Right renal cortex interstitium (tissue), 3 donors: ENCODE results near the gene ITGA2B. TPM values are rescaled to one million over a fixed set of nuclear protein-coding genes. Genes with fewer than 3 reads are reported as not detected.
"Not testable (repeated sequence)": the region's sequence is repeated elsewhere in the genome, so short reads cannot be mapped to it uniquely, and the experiment has no call there.

Source experiments
- DNase-seq, 3 donors: peaks; one replicate each; pipeline ENCODE4 v3.0.0-alpha.2; 2013; ENCODE audit warnings: low read depth in 3 of 3, low spot score in 2 of 3
- polyA plus RNA-seq, 3 donors: library from polyadenylated mRNA; unstranded; fragments of 120-200 nt; gene quantifications; one replicate each; pipeline ENCODE4 v1.2.1, GENCODE V29; 2013; ENCODE audit not compliant: insufficient read length in 3 of 3

Gene ITGA2B
- polyA plus RNA-seq, 3 donors, result 4.7 to 8.7 (median 4.8) TPM

DNA sequence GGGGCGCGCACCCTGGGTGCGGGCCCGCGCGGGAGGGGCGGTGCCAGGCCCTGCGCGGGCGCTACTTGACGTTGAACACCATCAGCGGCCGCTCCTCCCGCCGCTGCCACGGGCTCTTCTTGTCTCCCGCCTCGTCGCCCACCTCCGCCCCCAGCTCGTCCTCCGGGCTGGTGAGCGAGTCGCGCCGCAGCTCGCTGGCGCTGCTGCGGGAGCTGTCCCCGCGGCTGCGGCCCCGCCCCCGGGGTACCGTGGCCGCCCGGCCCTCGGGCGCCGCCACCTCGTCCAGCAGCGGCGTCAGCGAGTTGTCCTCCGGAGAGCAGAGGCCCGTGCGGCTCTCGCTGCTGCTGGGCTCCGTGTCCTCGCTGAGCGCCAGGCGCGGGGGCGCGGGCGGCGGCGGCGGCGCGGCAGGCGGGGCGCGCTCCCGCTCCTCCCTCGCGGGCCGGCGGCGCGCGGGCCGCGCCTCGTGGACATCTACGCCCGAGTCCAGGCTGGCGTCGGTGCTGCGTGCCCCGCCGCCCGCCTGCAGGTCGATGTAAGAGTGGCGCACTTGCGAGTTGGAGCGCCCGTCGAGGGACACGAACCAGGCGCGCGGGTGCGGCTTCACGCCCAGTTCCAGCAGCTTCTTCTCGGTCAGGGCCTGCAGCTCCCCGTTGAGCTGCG is 35.6 kb downstream of the ITGA2B start:
- no peak for DNase-seq

DNA sequence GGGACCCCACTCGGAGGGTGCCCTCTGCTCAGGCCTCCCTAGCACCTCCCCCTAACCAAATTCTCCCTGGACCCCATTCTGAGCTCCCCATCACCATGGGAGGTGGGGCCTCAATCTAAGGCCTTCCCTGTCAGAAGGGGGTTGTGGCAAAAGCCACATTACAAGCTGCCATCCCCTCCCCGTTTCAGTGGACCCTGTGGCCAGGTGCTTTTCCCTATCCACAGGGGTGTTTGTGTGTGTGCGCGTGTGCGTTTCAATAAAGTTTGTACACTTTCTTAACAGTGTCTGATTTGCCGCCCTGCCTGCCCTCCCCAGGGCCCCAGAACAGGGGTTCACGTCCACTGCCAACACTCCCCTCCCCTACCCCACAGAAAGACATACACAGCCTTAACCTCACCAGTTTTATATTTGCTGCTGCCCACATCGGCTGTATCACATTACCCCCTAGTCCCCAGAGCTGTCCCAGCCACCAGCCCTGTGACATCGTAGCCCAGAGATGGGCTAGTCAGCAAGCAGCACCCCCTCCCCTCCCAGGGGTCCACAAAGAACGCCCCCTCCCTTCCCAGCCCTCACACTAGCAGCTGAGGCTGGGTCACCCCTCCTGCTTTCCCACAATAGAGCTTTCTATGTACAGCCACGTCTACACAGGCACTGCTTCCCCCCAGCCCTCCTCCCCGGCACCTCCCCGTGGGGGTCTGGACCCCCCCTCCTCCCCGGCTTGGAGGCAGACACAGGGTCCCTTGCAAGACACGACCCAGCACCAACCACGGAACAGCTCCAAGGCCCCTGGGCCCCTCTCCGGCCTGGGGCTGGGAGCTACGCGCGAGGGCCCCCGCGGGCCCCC is 36.4 kb downstream of the ITGA2B start:
- DNase-seq, result no peak

DNA sequence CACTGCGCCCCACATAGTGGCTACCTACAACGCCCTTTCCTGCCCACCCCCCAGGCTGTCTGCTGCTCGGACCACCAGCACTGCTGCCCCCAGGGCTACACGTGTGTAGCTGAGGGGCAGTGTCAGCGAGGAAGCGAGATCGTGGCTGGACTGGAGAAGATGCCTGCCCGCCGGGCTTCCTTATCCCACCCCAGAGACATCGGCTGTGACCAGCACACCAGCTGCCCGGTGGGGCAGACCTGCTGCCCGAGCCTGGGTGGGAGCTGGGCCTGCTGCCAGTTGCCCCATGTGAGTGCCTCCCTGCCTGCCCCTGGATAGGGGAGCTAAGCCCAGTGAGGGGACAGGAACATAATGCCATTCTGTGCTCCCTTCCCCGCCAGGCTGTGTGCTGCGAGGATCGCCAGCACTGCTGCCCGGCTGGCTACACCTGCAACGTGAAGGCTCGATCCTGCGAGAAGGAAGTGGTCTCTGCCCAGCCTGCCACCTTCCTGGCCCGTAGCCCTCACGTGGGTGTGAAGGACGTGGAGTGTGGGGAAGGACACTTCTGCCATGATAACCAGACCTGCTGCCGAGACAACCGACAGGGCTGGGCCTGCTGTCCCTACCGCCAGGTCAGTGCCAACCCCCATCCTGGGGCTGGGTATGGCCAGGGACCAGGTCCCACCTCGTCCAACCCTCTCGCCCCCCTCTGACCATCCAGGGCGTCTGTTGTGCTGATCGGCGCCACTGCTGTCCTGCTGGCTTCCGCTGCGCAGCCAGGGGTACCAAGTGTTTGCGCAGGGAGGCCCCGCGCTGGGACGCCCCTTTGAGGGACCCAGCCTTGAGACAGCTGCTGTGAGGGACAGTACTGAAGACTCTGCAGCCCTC is 37.3 kb downstream of the ITGA2B start:
- no peak for DNase-seq

- no peak for DNase-seq
Observed at GRCh38 chr17:44351464-44351863, 38.0 kb downstream of the ITGA2B start.

- DNase-seq, result no peak
Observed at GRCh38 chr17:44350733-44351226, 38.7 kb downstream of the ITGA2B start.

- no peak for DNase-seq
Observed at GRCh38 chr17:44349553-44350070, 39.8 kb downstream of the ITGA2B start.

GRCh38 chr17:44348988-44349364 is 40.5 kb downstream of the ITGA2B start:
- DNase-seq, result no peak

DNA sequence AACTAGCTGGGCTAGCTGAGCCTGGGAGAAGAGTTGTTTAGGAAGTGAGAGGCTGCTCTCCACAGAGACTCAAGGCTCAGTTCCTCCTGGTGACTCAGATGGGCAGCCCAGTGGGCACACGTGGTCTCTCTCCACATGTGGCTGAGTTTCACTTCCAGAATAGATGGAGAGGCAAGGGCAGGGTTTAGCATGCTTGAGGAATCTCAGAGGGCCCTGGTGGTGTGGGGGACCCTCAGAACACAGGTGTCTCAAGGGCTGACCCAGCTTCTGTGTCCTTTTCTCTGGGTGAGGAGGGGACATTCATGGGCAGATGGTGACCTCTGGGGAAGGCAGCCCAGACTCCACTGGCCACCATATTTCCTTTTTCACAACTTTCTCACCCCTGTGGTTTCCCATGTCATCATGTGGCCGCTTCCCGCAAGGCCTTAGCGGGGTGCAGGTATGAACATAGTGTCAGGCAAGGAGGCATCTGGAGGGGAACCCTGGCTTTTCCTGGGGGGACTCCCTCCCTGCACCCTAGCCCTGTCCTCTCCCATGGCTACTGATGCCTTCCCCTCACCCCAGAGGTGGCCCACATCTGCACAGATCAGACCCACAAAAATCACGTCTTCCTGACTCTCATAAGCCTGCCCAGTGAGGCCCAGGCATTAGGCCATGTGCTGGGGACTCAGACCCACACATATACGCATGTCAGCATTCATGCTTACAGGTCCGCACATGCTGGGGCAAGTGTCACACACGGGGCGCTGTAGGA is 41.0 kb downstream of the ITGA2B start:
- no peak for DNase-seq

GRCh38 chr17:44347206-44348055 is 42.0 kb downstream of the ITGA2B start:
- not testable (repeated sequence) for DNase-seq

DNA sequence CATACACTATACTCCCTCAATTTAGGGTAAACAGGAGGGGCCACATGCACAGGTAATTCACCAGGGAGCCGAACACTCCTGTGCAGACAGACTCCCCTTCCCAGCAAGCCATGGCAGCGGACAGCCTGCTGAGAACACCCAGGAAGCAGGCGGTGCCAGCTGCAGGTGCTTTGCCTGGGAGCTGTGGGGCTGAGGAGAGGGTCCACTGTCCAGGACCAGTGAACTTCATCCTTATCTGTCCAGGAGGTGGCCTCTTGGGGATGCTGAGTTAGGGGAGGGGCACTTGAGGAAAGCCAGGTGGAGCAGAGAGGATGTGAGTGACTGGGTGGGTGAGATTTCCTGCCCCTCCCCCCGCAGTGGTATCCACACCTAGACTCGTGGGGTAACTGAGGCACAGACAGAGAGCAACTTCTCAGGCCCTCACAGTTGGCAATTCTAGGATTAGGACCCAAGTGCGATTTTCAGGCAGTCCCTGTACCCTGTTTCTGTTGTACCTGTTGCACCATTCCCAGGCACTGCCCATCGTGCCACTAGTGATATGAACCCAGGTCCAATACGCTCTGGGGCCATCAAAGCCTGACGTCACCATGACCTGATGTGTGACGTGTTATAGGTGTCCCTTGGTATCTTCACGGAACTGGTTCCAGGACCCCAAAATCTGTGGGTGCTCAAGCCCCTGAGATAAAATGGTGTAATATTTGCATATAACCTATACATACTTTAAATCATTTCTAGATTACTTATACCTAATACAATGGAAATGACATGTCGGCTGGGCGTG is 43.2 kb downstream of the ITGA2B start:
- no peak for DNase-seq

DNA sequence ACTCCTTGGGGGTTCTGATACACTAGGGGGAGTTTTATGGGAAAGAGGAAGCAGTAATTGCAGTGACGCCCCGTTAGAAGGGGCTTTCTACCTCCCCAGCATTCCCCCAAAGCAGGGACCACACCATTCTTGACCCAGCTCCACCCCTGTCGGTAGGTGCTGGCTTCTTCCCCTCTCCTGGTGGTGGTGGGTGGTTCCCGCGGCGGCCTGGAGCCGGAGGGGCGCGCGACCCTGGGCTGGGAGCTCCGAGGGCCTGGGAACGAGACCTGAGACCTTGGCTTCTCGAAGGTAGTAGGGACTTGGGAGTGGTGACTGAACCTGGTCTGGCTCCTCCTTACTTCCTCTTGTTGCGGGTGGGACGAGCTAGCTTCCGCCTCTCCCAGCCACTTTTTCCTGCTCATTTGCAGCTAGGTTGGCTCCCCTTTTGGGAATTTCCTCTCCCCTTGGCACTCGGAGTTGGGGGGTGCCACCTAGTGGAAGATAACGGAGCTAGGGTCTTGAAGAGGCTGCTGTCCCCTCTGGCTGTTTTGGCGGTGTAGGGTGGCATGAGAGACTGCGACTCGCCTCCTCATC is 43.9 kb downstream of the ITGA2B start:
- no peak for DNase-seq

- DNase-seq, result peak; percentile 96 to 99 (median 98)
Observed at GRCh38 chr17:44344939-44345453, 44.5 kb downstream of the ITGA2B start, which contains the start of gene GRN. Gene GRN, plus strand, starts transcription at chr17:44345302. Its CDS starts 3,863 bp downstream, at chr17:44349165.

GRCh38 chr17:44343510-44344209 is 45.8 kb downstream of the ITGA2B start:
- DNase-seq, result no peak

DNA sequence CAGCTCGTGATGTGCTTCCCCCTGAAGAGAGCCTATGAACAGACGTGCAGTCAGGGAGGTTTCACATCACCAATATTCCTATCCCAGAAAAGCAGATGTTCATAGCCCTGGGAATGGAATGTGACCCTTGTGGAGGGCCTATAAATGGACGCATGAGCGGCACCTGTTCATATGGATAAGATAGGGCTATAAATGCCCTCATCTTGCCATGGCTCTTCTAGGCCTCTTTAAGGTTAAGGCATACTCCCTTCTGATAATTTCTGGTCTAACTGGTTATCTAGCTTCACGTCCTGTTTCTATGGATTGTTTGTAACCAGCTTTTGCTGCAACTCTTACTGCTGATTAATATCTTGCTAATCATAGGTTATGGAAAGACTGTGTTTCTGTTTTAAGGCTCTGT is 48.9 kb downstream of the ITGA2B start:
- not testable (repeated sequence) for DNase-seq

- no peak for DNase-seq
Observed at GRCh38 chr17:44338702-44339101, 50.7 kb downstream of the ITGA2B start.

GRCh38 chr17:44335968-44336367 is 53.5 kb downstream of the ITGA2B start:
- no peak for DNase-seq

DNA sequence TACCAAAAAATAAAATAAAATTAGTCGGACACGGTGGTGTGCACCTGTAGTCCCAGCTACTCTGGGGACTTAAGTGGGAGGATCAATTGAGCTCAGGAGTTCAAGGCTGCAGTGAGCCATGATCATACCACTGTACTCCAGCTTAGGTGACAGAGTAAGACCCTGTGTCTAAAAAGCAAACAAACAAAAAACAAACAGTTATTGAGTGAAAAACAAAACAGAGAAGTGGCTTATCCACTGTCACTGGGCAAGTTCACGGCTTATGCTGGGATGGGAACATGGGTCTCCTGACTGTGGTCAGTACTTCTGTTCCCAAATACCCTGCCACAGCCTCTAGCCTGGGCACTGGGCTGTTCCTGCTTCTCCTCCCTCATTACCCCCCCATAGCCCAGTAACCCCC is 53.9 kb downstream of the ITGA2B start:
- DNase-seq, result no peak
